ENCODE results near the gene NHLRC1.

DNA sequence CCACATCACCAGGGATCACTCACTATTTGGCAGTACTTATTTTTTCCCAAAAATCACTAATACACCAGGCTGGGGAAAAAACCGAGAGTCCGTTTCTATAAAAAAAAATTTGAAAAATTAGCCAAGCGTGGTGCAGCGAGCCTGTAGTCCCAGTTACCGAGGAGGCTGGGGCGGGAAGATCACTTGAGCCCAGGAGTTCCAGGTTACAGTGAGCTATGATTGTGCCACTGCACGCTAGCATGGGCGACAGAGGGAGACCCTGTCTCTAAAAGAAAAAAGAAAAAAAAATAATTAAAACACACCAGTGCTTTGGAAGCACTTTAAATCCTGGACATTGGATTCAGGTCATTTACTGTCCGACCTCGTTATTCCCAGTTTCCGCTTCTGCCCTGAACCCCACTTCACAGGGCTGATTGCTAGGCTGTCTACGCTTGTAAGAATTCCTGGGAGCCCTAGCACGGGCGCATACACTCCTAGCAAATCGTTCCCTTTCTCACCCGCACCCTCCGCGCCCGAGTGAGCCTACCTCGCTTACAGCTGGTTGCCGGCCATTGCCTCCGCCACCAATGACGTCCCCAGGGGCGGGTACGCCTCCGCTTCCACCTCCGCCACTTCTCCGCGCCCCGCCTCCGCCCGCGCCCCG lies 32.2 kb upstream of the NHLRC1 start, which contains the start of gene TPMT:
- peak; percentile 54 for TF ChIP-seq POLR2A (IDR thresholded peaks at IDR 0.05)
- no peak for TF ChIP-seq CTCF (IDR thresholded peaks at IDR 0.05)

Data from testis (tissue), 2 donors.